ENCODE data around the gene ZSWIM7.

ZSWIM7 gene

GRCh38 chr17:16013943-16014407, 14.5 kb upstream of the ZSWIM7 start:
- TF ChIP-seq TCF12 (IDR thresholded peaks at IDR 0.05; ENCODE audit: low read depth), result no peak

- TF ChIP-seq CEBPB (IDR thresholded peaks at IDR 0.05) (no peak), RAD21 (IDR thresholded peaks at IDR 0.05; ENCODE audit: low read depth) (no peak), NFIC (IDR thresholded peaks at IDR 0.05) (no peak), TAF1 (IDR thresholded peaks at IDR 0.05; ENCODE audit: low read depth) (no peak), MAX (IDR thresholded peaks at IDR 0.05) (no peak), YY1 (IDR thresholded peaks at IDR 0.05; ENCODE audit: low read depth) (no peak), REST (IDR thresholded peaks at IDR 0.05; ENCODE audit: low read depth) (no peak), USF1 (IDR thresholded peaks at IDR 0.05) (no peak), TEAD4 (IDR thresholded peaks at IDR 0.05) (no peak), EGR1 (IDR thresholded peaks at IDR 0.05) (no peak), CREB1 (IDR thresholded peaks at IDR 0.05; ENCODE audit: low read depth) (no peak), FOXM1 (IDR thresholded peaks at IDR 0.05; ENCODE audit: borderline replicate concordance, low read depth) (no peak), ZBTB7A (IDR thresholded peaks at IDR 0.05; ENCODE audit: low read depth) (no peak), EP300 (IDR thresholded peaks at IDR 0.05; ENCODE audit: borderline replicate concordance) (no peak), TCF12 (IDR thresholded peaks at IDR 0.05; ENCODE audit: low read depth) (no peak)
These were observed 7.9 kb upstream of the ZSWIM7 start for GRCh38 chr17:16007439-16007838.

GRCh38 chr17:16005636-16006035, 6.1 kb upstream of the ZSWIM7 start:
- no peak for TF ChIP-seq EGR1 (IDR thresholded peaks at IDR 0.05)
- no peak for TF ChIP-seq ZBTB7A (IDR thresholded peaks at IDR 0.05; ENCODE audit: low read depth)
- TF ChIP-seq USF1 (IDR thresholded peaks at IDR 0.05), result no peak
- TF ChIP-seq TAF1 (IDR thresholded peaks at IDR 0.05; ENCODE audit: low read depth), result no peak
- TF ChIP-seq RAD21 (IDR thresholded peaks at IDR 0.05; ENCODE audit: low read depth), result no peak
- no peak for TF ChIP-seq TEAD4 (IDR thresholded peaks at IDR 0.05)
- no peak for TF ChIP-seq EP300 (IDR thresholded peaks at IDR 0.05; ENCODE audit: borderline replicate concordance)
- no peak for TF ChIP-seq NFIC (IDR thresholded peaks at IDR 0.05)
- TF ChIP-seq REST (IDR thresholded peaks at IDR 0.05; ENCODE audit: low read depth), result no peak
- no peak for TF ChIP-seq YY1 (IDR thresholded peaks at IDR 0.05; ENCODE audit: low read depth)

- TF ChIP-seq TAF1 (IDR thresholded peaks at IDR 0.05; ENCODE audit: low read depth) (no peak), RAD21 (IDR thresholded peaks at IDR 0.05; ENCODE audit: low read depth) (no peak), NFIC (IDR thresholded peaks at IDR 0.05) (no peak), EP300 (IDR thresholded peaks at IDR 0.05; ENCODE audit: borderline replicate concordance) (no peak), USF1 (IDR thresholded peaks at IDR 0.05) (no peak), YY1 (IDR thresholded peaks at IDR 0.05; ENCODE audit: low read depth) (no peak), FOXM1 (IDR thresholded peaks at IDR 0.05; ENCODE audit: borderline replicate concordance, low read depth) (no peak), REST (IDR thresholded peaks at IDR 0.05; ENCODE audit: low read depth) (no peak), ZBTB7A (IDR thresholded peaks at IDR 0.05; ENCODE audit: low read depth) (no peak), EGR1 (IDR thresholded peaks at IDR 0.05) (no peak), TEAD4 (IDR thresholded peaks at IDR 0.05) (no peak), CREB1 (IDR thresholded peaks at IDR 0.05; ENCODE audit: low read depth) (no peak), CEBPB (IDR thresholded peaks at IDR 0.05) (no peak)
These were observed 4.3 kb upstream of the ZSWIM7 start for GRCh38 chr17:16003841-16004240.

All from Ishikawa (cell line).